CD4-positive, alpha-beta T cell treated with Interferon gamma for 1 hour (primary cell): ENCODE measurements around the gene BRMS1L.
"Not testable (repeated sequence)": the region's sequence is repeated elsewhere in the genome, so short reads cannot be mapped to it uniquely, and the experiment has no call there.

Experiments
- DNase-seq: peaks from one replicate; pipeline ENCODE4 v3.0.0-alpha.2; 2020

BRMS1L gene

DNA sequence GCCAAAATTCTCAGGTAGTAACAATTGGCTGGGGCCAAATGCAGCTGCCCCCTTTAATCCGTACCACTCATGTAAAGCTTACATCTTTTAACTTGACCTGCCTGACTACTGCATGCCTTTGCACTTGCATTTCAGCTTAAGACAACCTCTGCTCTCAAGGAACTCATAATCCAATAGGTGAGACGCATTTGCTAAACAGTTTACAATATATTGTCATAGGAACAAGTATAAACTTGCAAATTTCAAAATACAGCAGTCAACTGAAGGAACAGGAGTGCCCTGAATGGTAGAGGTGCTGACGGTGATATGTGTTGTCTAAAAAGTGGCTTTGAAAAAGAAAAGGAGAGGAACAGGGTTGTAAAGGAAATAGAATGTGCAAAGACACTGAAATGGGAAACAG, 3.6 kb upstream of the BRMS1L start:
- DNase-seq = no peak

DNA sequence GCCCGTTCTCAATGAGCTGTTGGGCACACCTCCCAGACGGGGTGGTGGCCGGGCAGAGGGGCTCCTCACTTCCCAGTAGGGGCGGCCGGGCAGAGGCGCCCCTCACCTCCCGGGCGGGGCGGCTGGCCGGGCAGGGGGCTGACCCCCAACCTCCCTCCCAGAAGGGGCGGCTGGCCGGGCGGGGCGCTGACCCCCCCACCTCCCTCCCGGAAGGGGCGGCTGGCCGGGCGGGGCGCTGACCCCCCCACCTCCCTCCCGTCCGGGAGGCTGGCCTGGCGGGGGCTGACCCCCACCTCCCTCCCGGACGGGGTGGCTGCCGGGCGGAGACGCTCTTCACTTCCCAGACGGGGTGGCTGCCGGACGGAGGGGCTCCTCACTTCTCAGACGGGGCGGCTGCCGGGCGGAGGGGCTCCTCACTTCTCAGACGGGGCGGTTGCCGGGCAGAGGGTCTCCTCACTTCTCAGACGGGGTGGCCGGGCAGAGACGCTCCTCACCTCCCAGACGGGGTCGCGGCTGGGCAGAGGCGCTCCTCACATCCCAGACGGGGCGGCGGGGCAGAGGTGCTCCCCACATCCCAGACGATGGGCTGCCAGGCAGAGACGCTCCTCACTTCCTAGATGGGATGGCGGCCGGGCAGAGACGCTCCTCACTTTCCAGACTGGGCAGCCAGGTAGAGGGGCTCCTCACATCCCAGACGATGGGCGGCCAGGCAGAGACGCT, 1.5 kb upstream of the BRMS1L start:
- DNase-seq = not testable (repeated sequence)

DNA sequence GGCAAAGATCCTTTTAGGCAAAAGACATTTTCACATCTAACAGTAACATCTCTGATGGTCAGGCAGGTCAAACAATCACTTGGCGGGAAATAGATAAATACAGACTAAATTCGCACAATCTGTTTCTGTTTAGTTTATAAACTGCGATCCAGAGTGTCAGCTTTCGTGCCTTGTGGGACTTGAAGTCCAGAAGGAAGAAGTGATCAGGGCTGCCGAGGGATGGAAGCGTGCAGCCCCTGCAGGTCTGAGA, 245 bp upstream of the BRMS1L start:
- no peak for DNase-seq

DNA sequence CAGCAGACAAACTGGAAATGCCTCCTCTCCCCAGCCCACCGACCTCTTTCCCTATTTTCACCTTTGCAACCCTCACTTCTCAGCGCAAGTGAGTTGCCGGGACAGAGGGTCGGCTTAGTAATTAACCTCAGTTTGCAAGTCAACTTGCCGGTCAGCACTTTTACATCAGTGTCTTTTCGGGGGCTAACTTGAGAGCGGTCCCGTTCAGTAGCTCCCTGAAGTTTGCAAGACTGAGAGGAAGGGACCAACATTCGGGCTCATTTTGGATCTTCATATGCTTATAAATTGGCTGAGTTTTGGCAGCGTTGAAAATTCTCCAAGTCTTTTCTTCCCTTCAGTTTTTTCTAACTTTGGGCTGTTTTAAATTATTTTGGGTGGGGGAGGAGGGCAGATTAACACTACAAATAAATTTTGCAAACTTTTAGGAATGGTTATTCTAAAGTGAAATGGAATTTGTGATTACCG, 846 bp downstream of the BRMS1L start:
- no peak for DNase-seq

DNA sequence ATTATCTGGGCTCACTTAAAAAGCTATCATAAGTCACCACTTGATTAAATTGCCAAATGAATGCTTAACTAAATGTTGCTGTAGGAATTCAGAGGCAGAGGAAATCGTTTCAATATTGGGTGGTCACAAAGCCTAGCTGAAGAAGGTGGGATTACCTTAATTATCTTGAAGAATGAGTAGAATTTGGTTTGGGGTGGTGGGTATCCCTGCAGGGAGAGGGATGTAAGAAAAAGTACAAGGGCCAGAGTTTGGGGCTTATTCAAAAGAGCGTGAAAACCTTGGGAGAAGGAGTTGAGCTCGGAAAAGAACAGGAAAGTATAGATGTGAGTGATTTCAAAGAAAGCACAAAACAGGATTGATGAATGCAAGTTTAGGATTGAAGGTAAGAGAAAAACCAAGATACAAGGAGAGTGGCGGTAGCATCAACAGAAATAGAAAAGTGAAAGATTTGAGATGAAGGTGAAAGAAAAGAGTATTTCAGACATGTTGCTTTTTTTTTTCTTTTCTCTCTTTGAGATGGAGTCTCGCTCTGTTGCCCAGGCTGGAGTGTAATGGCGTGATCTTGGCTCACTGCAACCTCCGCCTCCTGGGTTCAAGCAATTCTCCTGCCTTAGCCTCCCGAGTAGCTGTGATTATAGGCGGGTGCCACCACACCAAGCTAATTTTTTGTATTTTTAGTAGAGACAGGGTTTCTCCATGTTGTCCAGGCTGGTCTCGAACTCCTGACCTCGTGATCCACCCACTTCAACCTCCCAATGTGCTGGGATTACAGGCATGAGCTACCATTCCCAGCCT, 1.7 kb downstream of the BRMS1L start:
- DNase-seq = no peak

DNA sequence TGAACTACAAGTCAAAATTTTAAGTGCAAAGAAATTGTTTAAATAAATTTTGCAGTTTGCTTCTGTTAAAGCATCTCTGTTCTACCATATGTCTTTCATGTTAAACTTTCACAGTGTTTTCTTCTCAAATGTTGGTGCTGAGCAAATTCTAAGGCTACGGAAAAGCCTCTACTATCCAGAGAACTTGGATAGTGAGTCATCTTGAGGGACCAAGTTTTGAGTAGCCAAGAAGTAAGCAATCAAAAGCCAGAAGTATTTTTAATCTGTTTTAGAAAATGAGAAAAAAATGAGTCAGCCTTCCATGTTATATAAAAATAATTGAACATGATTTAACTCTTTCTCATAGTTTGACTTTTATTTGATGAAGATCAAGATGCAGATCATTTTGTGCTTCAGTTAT, 3.3 kb downstream of the BRMS1L start:
- DNase-seq = no peak

DNA sequence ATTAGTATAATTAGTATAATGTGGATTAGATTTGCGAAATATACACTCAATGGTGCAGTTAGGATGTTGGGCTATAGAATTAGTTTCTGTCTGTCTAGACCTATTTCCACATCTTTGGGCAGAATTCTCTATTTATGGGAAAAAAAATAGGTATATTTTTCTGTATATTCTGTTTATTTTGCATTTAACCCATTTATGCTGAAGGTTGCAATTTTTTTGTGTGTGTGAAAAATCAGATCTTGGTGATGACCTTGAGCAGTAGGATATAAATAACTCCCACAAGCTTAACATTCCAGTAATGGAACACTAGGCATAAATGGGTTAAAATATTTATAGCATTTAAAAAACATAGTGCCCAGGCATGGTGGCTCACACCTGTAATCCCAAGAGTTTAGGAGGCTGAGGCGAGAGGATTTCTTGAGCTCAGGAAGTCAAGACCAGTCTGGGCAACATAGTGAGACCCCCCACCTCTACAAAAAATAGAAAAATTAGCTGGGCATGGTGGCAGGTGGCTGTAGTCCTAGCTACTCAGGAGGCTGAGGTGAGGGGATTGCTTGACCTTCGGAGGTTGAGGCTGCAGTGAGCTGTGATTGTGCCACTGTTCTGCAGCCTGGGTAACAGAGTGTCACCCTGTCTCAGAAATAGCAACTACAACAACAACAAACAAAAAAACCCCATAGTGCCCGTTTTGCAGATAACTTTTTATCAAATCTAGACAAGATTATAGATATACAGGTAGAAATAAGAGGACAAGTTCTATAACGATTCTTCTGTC, 9.3 kb downstream of the BRMS1L start:
- no peak for DNase-seq

DNA sequence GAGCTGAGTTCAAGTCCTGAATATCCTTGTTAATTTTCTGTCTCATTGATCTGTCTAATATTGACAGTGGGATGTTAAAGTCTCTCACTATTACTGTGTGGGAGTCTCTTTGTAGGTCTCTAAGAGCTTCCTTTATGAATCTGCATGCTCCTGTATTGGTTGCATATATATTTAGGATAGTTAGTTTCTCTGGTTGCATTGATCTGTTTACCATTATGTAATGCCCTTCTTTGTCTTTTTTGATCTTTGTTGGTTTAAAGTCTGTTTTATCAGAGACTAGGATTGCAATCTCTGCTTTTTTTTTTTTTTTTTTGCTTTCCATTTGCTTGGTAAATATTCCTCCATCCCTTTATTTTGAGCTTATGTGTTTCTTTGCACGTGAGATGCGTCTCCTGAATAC, 15.6 kb downstream of the BRMS1L start:
- DNase-seq = not testable (repeated sequence)

DNA sequence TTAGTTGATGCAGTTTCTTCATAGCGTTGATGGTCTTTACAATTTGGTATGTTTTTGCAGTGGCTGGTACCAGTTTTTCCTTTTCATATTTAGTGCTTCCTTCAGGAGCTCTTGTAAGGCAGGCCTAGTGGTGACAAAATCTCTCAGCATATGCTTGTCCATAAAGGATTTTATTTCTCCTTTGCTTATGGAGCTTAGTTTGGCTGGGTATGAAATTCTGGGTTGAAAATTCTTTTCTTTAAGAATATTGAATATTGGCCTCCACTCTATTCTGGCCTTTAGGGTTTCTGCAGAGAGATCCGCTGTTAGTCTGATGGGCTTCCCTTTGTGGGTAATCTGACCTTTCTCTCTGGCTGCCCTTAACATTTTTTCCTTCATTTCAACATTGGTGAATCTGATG, 16.1 kb downstream of the BRMS1L start:
- not testable (repeated sequence) for DNase-seq

DNA sequence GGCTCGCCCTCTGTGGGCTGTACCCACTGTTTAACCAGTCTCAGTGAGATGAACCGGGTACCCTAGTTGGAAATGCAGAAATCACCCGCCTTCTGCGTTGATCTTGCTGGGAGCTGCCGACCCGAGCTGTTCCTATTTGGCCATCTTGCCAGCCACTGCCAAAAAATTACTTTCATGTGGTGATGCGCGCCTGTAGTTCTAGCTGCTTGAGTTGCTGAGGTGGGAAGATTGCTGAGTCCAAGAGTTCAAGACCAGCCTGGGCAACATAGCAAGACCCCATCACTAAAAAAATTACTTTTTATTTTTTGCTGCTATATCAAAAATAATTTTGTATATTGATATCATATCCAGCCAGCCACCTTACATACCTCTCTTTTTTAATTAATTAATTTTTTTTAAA, 18.4 kb downstream of the BRMS1L start:
- no peak for DNase-seq

DNA sequence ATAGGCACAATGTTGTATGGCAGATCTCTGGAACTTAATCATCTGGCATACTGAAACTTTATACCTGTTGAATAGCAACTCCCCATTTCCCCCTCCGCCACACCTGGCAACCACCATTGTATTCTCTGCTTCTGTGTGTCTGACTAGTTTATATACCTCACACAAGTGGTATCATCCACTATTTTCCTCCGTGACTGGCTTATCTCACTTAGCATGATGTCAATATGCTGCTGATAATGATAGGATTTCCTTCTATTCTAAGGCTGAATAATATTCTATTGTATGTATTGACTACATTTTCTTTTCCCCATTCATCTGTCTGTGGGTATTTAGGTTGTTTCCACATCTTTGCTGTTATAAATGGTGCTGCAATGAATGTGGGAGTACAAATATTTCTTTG, 21.5 kb downstream of the BRMS1L start:
- no peak for DNase-seq

DNA sequence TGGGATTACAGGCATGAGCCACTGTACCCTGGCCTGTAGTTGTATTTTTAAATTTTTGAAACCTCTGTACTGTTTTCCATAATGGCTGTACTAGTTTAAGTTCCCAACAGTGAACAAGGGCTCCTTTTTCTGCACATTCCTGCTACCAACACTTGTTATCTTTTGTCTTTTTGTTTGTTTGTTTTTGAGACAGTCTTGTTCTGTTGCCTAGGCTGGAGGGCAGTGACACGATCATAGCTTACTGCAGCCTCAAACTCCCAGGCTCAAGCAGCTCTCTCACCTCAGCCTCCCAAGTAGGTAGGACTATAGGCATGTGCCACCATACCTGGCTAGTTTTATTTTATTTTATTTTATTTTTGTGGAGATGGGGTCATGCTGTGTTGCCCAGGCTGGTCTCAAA, 23.0 kb downstream of the BRMS1L start:
- DNase-seq = no peak

DNA sequence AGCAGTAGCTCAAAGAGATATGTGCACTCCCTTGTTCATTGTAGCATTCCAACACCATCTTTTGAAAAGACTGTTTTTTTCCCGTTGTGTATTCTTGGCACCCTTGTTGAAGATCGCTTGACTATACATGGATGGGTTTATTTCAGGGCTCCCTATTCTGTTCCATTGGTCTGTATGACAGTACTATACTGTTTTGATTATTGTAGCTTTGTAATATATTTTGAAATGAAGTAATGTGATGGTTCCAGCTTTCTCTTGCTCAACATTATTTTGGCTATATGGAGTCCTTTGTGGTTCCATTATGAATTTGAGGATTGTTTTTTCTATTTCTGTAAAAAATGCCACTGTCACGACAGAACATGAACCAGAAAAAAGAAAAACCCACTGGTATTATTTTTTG, 25.7 kb downstream of the BRMS1L start:
- no peak for DNase-seq

DNA sequence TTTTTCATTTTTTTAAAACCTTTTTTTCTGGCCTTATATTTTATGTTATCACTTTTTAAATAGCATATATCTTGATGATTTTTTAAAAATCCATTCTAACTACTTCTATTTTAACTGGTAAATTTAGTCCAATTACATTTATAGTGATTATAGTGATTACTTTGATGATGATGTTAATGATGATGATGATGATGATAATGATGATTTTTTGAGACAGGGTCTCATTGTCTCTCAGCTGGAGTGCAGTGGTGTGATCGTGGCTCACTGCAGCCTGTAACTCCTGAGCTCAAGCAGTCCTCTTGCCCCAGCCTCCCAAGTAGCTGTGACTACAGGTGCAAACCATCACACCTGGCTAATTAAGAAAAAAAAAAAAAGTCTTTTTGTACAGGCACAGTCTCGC, 27.1 kb downstream of the BRMS1L start:
- no peak for DNase-seq

DNA sequence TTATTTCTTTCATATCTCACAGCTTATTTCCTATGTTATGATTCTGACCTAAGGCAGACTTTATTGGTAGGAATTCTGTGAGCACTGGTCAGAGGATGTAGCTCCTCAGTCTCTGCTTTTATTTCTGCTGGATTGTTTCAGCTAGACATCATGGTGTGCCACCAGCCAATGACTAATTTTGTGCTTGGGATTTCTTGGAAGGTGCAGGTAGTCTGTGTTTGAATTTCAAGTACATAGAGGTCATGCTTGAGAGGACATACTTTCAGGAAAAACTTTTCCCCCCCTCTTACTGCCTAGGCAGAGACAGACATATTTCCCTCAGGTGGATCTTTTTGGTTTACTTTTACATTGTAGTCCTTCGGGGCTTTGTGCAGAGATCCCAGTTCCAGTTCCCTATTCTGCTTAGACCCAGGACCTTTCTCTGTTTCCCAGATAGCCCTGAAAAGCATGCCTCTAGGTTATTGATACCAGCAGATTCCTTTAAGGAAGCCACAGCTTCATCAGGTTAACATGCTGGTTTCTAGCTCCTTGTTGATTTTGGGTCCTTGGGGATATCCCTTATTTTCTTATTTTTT, 28.6 kb downstream of the BRMS1L start:
- no peak for DNase-seq

DNA sequence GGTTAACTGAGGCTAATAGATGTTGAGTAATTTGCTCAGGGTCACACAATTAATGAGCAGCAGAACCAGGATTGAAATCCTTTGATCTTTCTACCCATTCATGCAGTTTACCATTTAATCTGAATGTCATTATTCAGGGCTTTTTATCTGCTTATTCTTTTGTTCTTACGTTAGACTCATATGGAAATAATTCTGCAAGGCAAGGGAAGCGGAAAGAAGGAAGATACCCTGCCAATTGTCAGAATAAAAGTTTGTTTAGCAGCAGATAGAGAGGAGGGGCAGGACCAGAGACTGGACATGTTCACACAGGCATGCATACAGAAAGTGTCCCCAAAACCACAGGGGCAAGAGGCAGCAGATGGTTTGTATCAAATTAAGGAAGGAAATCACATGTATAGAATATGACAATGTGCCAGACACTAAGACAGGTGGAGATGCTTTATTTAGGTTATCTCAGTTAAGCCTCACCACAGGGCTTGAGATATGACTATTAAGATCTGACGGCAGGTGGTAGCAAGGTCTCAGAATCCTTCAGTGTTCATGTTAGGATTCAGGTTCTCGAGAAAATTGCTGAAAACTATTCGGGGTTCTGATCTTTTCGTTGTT, 29.8 kb downstream of the BRMS1L start:
- DNase-seq = no peak

DNA sequence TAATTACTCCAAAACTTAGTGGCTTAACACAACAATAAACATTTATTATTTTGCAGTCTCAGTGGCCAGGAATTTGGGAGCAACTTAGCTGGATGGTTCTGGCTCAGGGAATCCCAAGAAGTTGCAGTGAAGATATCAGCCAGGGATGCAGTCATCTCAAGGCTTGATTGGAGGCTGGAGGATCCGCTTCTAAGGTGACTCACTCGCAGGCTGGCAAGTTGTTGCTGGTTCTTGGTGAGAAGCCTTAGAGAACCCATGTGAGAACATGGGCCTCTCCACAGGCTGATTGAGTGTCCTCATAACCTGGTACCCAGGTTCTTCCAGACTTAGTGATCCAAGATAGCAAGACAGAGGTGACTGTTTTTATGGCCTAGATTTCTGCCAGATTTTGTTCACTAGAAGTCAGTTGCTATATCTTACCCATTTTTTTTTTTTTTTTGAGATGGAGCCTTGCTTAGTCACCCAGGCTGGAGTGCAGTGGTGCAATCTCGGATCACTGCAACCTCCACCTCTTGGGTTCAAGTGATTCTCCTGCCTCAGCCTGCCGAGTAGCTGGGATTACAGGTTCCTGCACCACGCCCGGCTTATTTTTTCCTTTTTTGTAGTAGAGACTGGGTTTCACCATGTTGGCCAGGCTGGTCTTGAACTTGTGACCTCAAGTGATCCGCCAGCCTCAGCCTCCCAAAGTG, 32.5 kb downstream of the BRMS1L start:
- no peak for DNase-seq

DNA sequence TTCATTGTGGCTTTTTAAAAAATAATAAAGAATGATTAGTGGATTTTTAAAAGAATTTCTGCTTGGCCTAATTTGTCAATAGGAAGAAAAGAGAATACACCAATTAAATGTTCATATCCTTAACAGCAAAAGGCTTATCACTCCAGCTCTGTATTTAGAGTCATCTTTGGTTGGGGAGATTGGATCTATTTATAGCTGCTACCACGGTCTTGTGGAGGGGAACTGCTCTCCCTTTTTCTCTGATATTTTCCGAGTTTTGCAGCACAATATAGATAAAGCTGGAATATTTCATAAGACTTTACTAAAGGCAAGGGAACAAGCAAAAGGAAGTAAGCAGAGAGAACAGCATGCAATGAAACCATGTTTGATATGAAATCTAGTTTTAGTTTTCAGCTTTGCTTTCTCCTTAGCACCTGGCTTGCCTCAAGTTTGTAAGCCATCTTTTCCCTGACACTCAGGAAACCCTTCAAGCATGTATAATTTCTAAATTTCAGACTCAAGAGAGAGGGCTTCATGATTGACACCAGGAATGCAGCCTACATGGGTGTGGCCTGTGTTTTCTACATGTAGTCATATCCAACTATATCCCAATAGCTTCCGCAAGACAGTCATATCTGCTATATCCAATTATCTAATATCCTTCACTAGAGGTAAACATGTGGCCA, 35.2 kb downstream of the BRMS1L start:
- no peak for DNase-seq

DNA sequence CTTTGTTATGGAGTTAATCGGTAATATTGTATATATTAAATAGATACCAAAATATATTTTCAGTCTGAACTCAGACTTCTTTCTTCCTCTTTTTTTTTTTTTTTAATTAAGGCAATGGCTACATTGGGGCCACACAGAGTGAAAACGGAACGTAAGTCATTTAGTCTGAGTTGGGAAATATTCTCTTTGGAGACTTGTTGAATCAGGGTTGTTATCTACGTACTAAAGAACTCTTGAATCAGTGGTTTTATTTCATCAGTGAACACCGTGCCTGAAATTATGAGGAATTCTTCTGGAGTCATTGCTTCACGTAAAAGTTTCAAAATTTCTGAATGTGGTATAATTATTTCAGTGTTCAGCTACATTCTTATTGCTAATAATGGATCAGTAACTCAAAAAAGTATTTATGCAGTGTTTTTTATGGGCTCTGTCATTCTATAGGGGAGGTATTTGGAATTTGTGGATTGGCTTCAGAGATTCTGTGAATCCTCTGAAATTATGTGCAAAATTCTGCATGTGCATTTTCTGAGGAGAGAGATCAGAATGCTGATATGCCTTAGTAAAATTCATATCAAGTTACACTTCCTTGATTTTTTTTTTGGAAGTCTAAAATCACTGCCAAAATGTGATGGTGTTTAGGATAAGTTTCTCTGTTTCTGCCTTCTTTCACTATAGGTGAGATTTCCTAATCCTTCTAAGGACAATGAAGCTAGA, 39.6 kb downstream of the BRMS1L start:
- no peak for DNase-seq

DNA sequence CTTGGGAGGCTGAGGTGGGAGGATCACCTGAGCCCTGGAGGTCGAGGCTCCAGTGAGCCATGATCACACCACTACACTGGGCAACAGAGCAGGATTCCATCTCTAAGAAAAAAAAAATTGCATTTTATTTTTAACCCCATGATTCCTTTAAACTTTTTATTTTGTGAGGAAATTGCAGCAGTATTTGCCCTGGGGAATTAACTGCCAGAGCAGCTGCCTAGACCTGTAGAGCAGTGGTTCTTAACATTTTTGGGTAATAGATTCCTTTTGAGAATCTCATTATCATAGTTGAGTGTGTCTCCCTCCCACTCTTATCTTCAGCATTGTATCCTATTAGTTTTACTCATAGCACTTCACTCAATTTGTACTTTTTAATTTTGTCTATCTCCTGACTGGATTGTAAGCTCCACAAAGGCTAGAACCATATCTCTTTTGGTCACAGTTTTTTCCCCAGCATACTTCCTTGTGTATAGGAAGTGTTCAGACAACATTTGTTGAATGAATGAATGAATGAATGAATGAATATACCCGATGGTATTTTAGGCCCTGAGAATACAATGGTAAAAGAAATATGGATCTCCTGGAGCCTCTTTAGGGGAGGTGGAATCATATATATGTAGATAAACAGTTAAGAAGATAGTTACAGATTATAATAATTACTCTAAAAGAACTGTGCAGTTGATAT, 40.6 kb downstream of the BRMS1L start:
- no peak for DNase-seq

DNA sequence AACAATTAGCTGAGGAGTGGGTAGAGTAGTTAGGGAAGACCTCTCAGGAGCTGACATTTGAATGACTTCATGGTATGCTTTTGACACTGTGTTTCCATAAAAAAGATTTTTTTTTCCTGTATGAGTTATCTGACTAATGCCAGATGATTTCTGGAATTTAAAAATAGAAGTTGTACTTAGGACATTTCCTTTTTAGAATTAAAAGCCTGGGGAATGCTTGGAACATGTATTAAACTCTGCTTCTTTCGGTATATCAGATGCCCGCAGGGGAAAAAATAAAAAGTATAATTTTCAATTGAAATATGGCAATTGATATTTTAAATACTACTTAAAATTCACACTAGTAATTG, 41.1 kb downstream of the BRMS1L start:
- DNase-seq = no peak
